ENCODE data around the gene SLC1A2. TPM values are rescaled to one million over a fixed set of nuclear protein-coding genes. Genes with fewer than 3 reads are reported as not detected.
A peak's percentile ranks its signal among the peaks of the same experiment; 100 is the strongest.

The SLC1A2 gene
- total and polyA plus RNA-seq, 2 donors (not counting 1 experiment from before 2014, with no cell fraction given), result 1.2 to 7.6 TPM

DNA sequence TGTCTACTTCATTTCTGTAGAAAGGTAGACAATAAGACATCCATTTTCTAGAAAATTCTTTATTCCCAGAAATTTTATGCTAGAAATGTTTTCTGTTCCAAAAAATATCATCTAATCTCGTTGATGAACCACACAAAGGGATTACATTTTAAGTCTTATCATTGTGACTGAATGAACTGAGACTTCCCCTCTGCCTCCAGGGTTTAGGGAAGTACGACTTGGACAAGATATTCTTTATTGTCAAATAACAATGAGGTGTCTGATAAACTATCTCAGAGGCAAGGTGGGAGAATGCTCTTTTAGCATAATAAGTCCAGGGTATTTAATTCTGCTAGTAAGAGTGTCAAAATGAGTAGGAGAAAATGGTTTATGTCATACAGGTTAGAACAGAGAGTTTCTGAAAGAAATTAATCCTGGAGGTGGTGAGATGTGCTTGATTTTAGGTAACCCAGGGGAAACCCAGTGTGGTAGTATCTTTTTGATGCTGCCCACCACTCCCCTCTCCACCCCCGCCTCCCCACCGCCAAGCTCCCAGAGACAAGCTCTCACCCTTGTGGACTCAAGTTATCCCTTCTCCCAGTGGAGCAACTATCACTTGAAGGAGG, 179.8 kb downstream of the SLC1A2 start:
- Histone ChIP-seq H3K4me1 (ENCODE audit: control insufficient read depth, extremely low read depth, insufficient read depth, low read length) (no peaks in the 10 kb centered on the region), H2AFZ (ENCODE audit: low read length) (no peak overlapping the region), H3K9me3 (ENCODE audit: control insufficient read depth, insufficient read depth, low read depth, low read length) (no peaks in the 10 kb centered on the region), H3K36me3 (ENCODE audit: control insufficient read depth, insufficient read depth, low read length) (no peaks in the 10 kb centered on the region), H3K27me3 (ENCODE audit: control insufficient read depth, insufficient read depth, low read length) (no peaks in the 10 kb centered on the region), H3K4me3 (replicated peaks in 1 of 4; ENCODE audit: control extremely low read depth in 1 of 4, insufficient read depth in 1 of 4, low read depth in 3 of 4, low read length in 4 of 4) (no peak overlapping the region), H3K27ac (ENCODE audit: insufficient read depth, low read length) (no peak overlapping the region), H3K79me2 (ENCODE audit: control insufficient read depth, insufficient read depth, low read length) (no peaks in the 10 kb centered on the region), H3K9ac (ENCODE audit: insufficient read depth, low read length) (no peak overlapping the region), H4K20me1 (ENCODE audit: control insufficient read depth, extremely low read depth, insufficient read depth, low read length) (no peaks in the 10 kb centered on the region), H3K4me2 (ENCODE audit: extremely low read depth, insufficient read depth, low read length) (no peak overlapping the region)
- no peak for TF ChIP-seq EZH2 (IDR thresholded peaks at IDR 0.05; ENCODE audit: low read length, missing control alignments)
- TF ChIP-seq, protein P1, sequence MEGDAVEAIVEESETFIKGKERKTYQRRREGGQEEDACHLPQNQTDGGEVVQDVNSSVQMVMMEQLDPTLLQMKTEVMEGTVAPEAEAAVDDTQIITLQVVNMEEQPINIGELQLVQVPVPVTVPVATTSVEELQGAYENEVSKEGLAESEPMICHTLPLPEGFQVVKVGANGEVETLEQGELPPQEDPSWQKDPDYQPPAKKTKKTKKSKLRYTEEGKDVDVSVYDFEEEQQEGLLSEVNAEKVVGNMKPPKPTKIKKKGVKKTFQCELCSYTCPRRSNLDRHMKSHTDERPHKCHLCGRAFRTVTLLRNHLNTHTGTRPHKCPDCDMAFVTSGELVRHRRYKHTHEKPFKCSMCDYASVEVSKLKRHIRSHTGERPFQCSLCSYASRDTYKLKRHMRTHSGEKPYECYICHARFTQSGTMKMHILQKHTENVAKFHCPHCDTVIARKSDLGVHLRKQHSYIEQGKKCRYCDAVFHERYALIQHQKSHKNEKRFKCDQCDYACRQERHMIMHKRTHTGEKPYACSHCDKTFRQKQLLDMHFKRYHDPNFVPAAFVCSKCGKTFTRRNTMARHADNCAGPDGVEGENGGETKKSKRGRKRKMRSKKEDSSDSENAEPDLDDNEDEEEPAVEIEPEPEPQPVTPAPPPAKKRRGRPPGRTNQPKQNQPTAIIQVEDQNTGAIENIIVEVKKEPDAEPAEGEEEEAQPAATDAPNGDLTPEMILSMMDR (conservative IDR thresholded peaks at IDR 0.05 in 1 of 2, IDR thresholded peaks at IDR 0.05 in 1 of 2; ENCODE audit: low read depth in 1 of 2, low read length in 2 of 2), result no peak
- no peak for DNase-seq (ENCODE audit: low read depth in 2 of 2)

DNA sequence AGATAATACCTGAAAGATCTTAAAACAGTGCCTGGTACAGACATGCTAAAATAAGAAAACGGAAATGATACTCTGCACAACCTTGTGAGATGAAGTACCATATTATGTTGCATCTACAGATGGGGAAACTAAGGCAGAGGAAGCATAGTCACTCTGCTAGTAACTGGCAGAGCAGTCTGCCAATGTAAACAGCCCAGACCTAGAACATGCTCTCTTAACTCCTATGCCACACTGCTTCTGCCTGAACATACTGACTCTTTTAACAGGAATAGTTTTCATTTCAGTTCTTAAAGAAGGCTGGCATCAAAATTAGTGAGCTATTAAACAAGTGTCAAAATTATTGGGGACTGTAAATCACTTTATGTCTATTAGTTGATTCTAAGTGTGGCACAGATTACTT, 180.5 kb downstream of the SLC1A2 start:
- DNase-seq (ENCODE audit: low read depth in 2 of 2), result no peak
- Histone ChIP-seq H3K4me1 (ENCODE audit: control insufficient read depth, extremely low read depth, insufficient read depth, low read length) (no peaks in the 10 kb centered on the region), H3K27me3 (ENCODE audit: control insufficient read depth, insufficient read depth, low read length) (no peaks in the 10 kb centered on the region), H2AFZ (ENCODE audit: low read length) (no peak overlapping the region), H3K79me2 (ENCODE audit: control insufficient read depth, insufficient read depth, low read length) (no peaks in the 10 kb centered on the region), H4K20me1 (ENCODE audit: control insufficient read depth, extremely low read depth, insufficient read depth, low read length) (no peaks in the 10 kb centered on the region), H3K4me2 (ENCODE audit: extremely low read depth, insufficient read depth, low read length) (no peak overlapping the region), H3K4me3 (replicated peaks in 1 of 4; ENCODE audit: control extremely low read depth in 1 of 4, insufficient read depth in 1 of 4, low read depth in 3 of 4, low read length in 4 of 4) (no peak overlapping the region), H3K36me3 (ENCODE audit: control insufficient read depth, insufficient read depth, low read length) (no peaks in the 10 kb centered on the region), H3K9me3 (ENCODE audit: control insufficient read depth, insufficient read depth, low read depth, low read length) (no peaks in the 10 kb centered on the region), H3K9ac (ENCODE audit: insufficient read depth, low read length) (no peak overlapping the region), H3K27ac (ENCODE audit: insufficient read depth, low read length) (no peak overlapping the region)
- no peak for TF ChIP-seq EZH2 (IDR thresholded peaks at IDR 0.05; ENCODE audit: low read length, missing control alignments)
- TF ChIP-seq, protein P1 (conservative IDR thresholded peaks at IDR 0.05 in 1 of 2, IDR thresholded peaks at IDR 0.05 in 1 of 2; ENCODE audit: low read depth in 1 of 2, low read length in 2 of 2), result no peak

DNA sequence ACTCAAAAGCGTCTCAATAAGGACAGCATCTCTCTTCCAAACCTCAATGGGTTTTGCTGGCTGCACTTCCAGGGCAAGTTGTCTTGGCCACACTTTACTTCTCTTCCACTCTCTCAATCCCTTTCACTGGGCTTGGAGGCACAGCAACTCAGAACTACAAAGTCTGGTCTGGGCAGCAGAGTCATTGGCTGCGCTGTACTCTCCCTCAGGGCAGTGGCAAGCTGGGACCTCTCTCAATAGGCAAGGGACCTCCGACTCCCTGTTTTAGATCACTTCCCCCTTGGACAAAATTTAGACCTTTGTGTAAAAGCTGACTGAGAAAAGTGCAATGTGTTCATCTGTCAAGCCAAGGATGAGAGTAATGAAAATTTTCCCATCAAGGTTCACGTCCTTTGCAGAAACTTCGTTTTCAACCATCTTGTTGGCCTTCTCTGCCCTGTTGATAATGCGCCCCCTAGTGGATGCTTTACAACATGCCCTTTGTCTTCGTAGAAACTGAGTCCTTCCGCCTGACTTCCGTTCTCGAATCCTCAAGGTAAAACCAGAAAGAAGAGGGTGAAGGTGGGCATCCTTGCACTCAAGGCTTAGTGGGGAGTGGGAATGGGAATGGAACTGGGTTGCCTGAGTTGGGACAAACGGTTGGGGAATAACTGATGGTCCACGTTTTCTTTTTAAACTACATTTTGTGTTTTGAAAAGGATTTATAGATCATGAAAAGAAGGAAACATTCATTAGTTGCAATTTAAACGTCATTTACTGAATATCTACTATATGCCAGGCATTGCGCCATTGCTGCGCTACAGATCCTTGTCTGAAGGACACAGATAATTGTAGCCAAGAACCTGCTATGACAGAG, 181.3 kb downstream of the SLC1A2 start:
- H2AFZ ChIP-seq (ENCODE audit: low read length), result no peak overlapping the region

More for the DNA sequence above, 181.3 kb downstream of the SLC1A2 start:
- Histone ChIP-seq H3K9ac (ENCODE audit: insufficient read depth, low read length) (no peak overlapping the region), H4K20me1 (ENCODE audit: control insufficient read depth, extremely low read depth, insufficient read depth, low read length) (no peaks in the 10 kb centered on the region), H3K4me1 (ENCODE audit: control insufficient read depth, extremely low read depth, insufficient read depth, low read length) (no peaks in the 10 kb centered on the region), H3K79me2 (ENCODE audit: control insufficient read depth, insufficient read depth, low read length) (no peaks in the 10 kb centered on the region), H3K27me3 (ENCODE audit: control insufficient read depth, insufficient read depth, low read length) (no peaks in the 10 kb centered on the region), H3K4me3 (replicated peaks in 1 of 4; ENCODE audit: control extremely low read depth in 1 of 4, insufficient read depth in 1 of 4, low read depth in 3 of 4, low read length in 4 of 4) (no peak overlapping the region), H3K4me2 (ENCODE audit: extremely low read depth, insufficient read depth, low read length) (no peak overlapping the region), H3K9me3 (ENCODE audit: control insufficient read depth, insufficient read depth, low read depth, low read length) (no peaks in the 10 kb centered on the region), H3K27ac (ENCODE audit: insufficient read depth, low read length) (no peak overlapping the region), H3K36me3 (ENCODE audit: control insufficient read depth, insufficient read depth, low read length) (no peaks in the 10 kb centered on the region)
- peak; percentile 43 to 65 for DNase-seq (ENCODE audit: low read depth in 2 of 2)
- TF ChIP-seq, protein P1 (conservative IDR thresholded peaks at IDR 0.05 in 1 of 2, IDR thresholded peaks at IDR 0.05 in 1 of 2; ENCODE audit: low read depth in 1 of 2, low read length in 2 of 2), result peak; percentile 53 to 70
- no peak for TF ChIP-seq EZH2 (IDR thresholded peaks at IDR 0.05; ENCODE audit: low read length, missing control alignments)
